Measurements from ENCODE around the gene DLG2.

The DLG2 gene

DNA sequence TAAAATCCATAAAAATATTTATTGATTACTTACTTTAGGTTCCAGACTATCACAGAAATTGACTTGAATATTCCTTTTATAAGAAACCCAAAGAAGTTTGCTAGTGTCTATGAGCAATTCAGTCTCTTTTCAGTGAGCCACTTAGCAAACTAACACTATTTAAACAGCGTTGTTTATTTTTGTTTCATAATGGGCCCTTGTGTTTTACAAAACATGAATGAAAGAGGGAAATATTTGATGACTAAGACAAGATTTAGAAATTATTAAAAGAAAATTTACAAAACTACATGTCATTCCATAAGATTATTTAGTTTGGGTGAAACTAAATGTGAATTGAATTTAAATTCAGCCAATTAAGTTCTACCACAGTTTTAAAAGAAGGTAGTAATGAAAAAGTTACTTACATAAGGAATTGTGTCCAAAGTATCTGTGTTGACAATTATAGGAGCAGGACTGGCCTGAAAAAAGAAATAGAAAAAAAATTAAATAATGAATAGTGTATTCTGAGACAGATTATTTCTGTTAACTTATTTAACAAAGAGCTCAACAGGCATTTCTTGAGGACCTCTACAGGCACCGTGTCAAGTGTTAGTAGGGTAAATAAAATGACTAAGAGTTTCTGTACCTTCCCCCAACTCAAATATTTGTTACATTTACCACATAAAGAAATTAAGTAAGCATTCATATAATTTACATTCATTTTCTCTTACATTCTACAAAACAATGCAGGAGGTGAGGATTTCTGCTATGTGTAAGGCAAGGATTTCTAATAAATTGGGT, 1376.1 kb downstream of the DLG2 start:
- no peak for DNase-seq (ENCODE audit: low read depth, low spot score)
- no peak overlapping the region for H3K4me3 ChIP-seq (ENCODE audit: low read depth, low read length)
- in situ Hi-C loops (cut with HindIII; ENCODE audit: low sequenced_read_pairs): no loop called here
- TF ChIP-seq, protein P1, sequence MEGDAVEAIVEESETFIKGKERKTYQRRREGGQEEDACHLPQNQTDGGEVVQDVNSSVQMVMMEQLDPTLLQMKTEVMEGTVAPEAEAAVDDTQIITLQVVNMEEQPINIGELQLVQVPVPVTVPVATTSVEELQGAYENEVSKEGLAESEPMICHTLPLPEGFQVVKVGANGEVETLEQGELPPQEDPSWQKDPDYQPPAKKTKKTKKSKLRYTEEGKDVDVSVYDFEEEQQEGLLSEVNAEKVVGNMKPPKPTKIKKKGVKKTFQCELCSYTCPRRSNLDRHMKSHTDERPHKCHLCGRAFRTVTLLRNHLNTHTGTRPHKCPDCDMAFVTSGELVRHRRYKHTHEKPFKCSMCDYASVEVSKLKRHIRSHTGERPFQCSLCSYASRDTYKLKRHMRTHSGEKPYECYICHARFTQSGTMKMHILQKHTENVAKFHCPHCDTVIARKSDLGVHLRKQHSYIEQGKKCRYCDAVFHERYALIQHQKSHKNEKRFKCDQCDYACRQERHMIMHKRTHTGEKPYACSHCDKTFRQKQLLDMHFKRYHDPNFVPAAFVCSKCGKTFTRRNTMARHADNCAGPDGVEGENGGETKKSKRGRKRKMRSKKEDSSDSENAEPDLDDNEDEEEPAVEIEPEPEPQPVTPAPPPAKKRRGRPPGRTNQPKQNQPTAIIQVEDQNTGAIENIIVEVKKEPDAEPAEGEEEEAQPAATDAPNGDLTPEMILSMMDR (IDR thresholded peaks at IDR 0.05; ENCODE audit: low read depth, low read length): no peak

DNA sequence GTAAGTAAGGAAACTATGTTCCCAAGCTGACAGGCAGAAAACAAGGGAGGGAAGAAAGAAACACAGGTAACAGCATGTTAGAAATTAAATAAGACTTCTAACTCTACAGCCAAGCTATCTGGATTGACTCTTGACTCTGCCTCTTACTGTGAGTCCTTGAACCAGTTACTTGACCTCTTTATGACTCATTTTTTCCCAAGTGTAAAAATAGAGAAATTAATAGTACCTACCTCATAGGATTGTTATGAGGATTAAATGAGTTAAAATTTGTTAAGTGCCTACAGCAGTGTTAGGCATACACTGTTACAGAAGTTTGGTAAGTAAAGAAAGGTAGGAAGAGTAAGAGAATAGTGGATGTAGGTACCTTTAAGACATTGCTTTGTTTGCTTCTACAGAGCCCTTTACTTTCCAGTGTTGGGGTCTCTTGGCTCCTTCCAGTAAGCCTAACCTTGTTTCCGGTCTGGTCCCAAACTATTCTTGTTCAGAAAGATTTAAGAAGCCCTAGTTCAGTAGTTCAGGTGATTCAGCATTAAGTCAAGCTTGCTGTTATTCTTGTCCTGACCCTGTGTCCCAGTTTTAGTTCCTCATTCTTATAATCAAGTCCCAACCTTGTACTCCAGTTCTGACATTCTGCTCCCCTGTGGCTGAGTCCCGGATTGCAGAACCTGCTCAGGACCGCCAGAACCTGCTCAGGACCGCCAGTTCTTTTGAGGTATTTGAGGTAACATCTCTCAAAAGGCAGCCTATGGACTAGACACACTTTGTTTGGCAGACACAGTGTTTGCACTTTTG, 1377.6 kb downstream of the DLG2 start:
- TF ChIP-seq, protein P1 (IDR thresholded peaks at IDR 0.05; ENCODE audit: low read depth, low read length): no peak
- in situ Hi-C loops (cut with HindIII; ENCODE audit: low sequenced_read_pairs): no loop called here
- no peak overlapping the region for H3K4me3 ChIP-seq (ENCODE audit: low read depth, low read length)
- DNase-seq (ENCODE audit: low read depth, low spot score): peak; percentile 12

DNA sequence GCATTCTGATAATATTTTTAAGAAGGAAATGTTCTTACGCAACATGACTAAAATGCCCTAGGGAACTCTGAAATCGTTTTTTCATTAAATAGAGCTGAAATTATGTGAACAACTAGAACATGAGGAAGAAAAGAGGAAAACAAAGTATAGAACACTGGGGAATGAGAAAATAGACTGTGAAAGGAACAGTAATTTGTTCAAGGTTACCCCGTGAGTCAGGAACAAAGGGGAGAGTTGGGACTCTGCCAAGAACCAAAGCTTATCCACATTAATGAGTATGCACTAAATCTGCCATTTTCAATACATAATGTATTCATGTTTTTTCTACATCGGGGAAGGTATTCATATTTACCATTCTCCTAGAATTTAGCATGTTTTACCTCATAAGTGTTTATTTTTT, 1379.2 kb downstream of the DLG2 start:
- DNase-seq (ENCODE audit: low read depth, low spot score): peak; percentile 19

DNA sequence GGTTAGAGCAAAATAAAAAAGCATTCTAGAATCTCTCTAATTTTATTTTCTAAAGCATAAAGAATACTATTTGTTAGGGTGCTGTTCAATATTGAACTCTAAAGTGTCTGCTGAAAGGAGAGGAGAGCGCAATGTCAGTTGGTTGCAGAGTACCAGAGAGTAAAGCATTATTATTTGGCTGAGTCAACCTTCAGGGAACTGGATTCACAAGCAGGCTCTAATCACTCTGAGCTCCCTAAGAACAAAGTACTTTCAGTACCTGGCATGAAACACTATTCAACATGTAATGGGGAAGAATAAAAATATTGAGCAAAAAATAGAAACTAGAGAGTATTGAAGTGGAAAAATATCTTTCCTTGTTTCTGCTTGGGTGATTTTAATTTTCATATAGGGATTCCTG, 1380.0 kb downstream of the DLG2 start:
- DNase-seq (ENCODE audit: low read depth, low spot score): no peak
- in situ Hi-C loops (cut with HindIII; ENCODE audit: low sequenced_read_pairs): no loop called here
- TF ChIP-seq, protein P1 (IDR thresholded peaks at IDR 0.05; ENCODE audit: low read depth, low read length): no peak
- H3K4me3 ChIP-seq (ENCODE audit: low read depth, low read length): no peak overlapping the region

More for the DNA sequence above, 1379.2 kb downstream of the DLG2 start:
- in situ Hi-C loops (cut with HindIII; ENCODE audit: low sequenced_read_pairs): no loop called here
- TF ChIP-seq, protein P1 (IDR thresholded peaks at IDR 0.05; ENCODE audit: low read depth, low read length): no peak
- H3K4me3 ChIP-seq (ENCODE audit: low read depth, low read length): no peak overlapping the region

DNA sequence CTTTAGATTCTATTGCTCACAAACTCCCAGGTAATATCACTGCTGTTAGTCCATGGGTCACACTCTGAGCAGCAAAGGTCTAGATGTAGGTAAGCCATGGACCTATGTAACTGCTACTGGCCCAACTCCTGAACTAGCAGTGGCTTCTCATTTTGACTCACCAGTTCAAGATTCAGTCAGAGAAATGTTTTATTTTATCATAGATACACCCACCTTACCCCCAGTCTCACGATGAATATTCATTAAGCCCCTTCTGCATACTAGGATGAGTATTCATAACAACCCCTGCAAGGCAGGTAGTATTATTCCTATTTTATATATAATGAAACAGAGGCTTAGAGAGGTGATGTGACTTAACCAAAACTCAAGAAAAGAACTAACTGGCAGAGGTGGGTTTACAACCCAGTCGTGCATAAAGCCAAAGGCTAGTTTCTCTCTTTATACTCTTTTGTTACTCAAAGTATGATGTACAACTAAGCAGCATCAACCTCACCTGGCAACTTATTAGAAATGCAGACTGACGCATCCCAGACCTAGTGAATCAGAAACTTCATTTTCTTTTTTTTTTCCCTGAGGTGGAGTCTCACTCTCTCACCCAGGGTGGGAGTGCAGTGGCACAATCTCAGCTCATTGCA, 1383.4 kb downstream of the DLG2 start:
- TF ChIP-seq, protein P1 (IDR thresholded peaks at IDR 0.05; ENCODE audit: low read depth, low read length): no peak
- DNase-seq (ENCODE audit: low read depth, low spot score): no peak
- H3K4me3 ChIP-seq (ENCODE audit: low read depth, low read length): no peak overlapping the region
- in situ Hi-C loops (cut with HindIII; ENCODE audit: low sequenced_read_pairs): no loop called here

DNA sequence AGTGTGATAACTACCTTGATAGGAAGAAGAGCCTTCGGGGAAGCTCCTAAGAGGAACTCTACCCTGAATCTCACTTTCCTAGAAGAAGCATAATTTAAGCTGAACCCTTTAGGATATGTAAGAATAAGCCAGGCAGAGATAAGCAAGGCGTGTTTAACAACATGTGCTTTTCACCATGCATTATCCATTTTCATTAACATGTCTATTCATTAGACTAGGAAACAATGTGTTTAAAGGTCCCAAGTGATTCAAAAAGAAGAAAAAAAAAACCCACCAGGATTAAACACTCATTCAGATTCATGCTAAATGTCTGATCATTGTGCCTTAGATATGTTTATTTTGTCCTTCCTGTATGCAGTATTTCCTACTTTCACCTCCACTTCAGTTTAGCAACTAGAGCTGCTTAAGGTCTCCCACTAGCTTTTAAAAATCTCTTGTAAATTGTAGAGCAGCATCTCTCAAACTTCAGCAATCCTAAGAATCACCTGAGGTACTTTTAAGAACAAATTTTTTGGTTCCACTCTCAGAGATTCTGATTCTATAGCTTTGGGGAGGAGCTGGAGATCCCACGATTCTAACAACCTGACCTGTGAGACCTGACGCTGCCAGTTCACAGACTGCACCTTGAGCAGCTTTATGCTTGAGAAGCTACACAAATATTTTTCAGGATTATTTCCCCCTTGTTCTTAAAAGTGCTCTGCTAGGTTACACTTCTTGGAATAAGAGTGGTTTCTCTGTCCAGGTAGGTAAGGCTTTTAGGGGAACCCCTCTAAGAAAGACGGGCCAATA, 1385.6 kb downstream of the DLG2 start:
- no peak for DNase-seq (ENCODE audit: low read depth, low spot score)
- TF ChIP-seq, protein P1 (IDR thresholded peaks at IDR 0.05; ENCODE audit: low read depth, low read length): no peak
- in situ Hi-C loops (cut with HindIII; ENCODE audit: low sequenced_read_pairs): no loop called here
- H3K4me3 ChIP-seq (ENCODE audit: low read depth, low read length): no peak overlapping the region

Data from astrocyte of the spinal cord (primary cell).